ENCODE results near the gene ERBB4.

DNA sequence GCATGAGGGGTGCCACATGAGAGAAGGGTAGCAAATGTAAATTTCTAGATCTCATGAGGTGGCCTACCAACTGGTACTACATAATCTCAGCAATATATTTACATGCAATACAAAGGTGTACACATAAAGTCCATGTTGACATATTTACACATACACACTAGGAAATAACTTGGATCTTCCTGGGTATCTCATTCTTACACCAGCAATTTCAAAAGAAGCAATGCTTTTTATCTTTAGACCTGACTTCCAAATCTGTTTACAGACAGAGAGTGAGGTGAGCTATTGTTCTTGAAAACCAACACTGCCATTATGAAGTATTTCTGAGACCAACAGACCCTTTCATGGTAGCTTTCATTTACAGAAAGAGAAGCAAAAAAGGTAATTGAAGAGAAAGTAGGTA is 184.2 kb downstream of the ERBB4 start:
- TF ChIP-seq ZFP3 (CRISPR knock-in tag; IDR thresholded peaks at IDR 0.05) (no peak), ZNF565 (CRISPR knock-in tag; conservative IDR thresholded peaks at IDR 0.05; ENCODE audit: low read depth) (no peak), ZFP30 (CRISPR knock-in tag; IDR thresholded peaks at IDR 0.05) (no peak), RARB (CRISPR knock-in tag; IDR thresholded peaks at IDR 0.05) (no peak), ESRRG (CRISPR knock-in tag; IDR thresholded peaks at IDR 0.05) (no peak), GLIS3 (CRISPR knock-in tag; IDR thresholded peaks at IDR 0.05) (no peak)
- TF ChIP-seq, protein P1, sequence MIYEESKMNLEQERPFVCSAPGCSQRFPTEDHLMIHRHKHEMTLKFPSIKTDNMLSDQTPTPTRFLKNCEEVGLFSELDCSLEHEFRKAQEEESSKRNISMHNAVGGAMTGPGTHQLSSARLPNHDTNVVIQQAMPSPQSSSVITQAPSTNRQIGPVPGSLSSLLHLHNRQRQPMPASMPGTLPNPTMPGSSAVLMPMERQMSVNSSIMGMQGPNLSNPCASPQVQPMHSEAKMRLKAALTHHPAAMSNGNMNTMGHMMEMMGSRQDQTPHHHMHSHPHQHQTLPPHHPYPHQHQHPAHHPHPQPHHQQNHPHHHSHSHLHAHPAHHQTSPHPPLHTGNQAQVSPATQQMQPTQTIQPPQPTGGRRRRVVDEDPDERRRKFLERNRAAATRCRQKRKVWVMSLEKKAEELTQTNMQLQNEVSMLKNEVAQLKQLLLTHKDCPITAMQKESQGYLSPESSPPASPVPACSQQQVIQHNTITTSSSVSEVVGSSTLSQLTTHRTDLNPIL (CRISPR knock-in tag; IDR thresholded peaks at IDR 0.05; ENCODE audit: low read depth), result no peak

Data from SK-N-SH treated with all-trans-retinoic acid at 6 μM for 48 hours (cell line).